Left ventricle myocardium inferior (tissue), 1 donor: ENCODE measurements around the gene APOBEC3A. TPM values are rescaled to one million over a fixed set of nuclear protein-coding genes. Genes with fewer than 3 reads are reported as not detected.

Experiments
- DNase-seq: peaks from one replicate; pipeline ENCODE4 v3.0.0-alpha.2; 2020
- H3K27ac ChIP-seq: fragments of 200-600 bp; replicated peaks from 2 replicates; pipeline ENCODE4 v1.8.0; 2021
- H3K27me3 ChIP-seq: fragments of 200-600 bp; 2 replicates; pipeline ENCODE4 v1.8.0; 2021; ENCODE audit warnings: low read depth
- H3K36me3 ChIP-seq: fragments of 200-600 bp; 2 replicates; pipeline ENCODE4 v1.8.0; 2021
- H3K4me1 ChIP-seq: fragments of 200-600 bp; 2 replicates; pipeline ENCODE4 v1.8.0; 2021
- H3K4me3 ChIP-seq: fragments of 200-600 bp; 2 replicates; pipeline ENCODE4 v1.8.0; 2021; ENCODE audit warnings: mild to moderate bottlenecking, moderate library complexity
- H3K9me3 ChIP-seq: fragments of 200-600 bp; replicated peaks from 2 replicates; pipeline ENCODE4 v1.8.0; 2021
- intact Hi-C: fragments of 100-400 bp; cut with micrococcal nuclease; formaldehyde crosslinking; loops from one replicate; pipeline ENCODE4 v1.11.0; 2022
- total RNA-seq: library from RNA; stranded (reverse); fragmentation: NEBNext Ultra II Directional; extraction: Animal tissue kit (Norgen Biotek cat#: 25700); gene quantifications from one replicate; pipeline ENCODE4 v1.2.1, GENCODE V29; 2021
- TF ChIP-seq, protein P1 (sequence below): fragments of 200-600 bp; IDR thresholded peaks from 2 replicates; pipeline ENCODE4 v1.8.0; 2021; ENCODE audit warnings: antibody characterized with exemption, mild to moderate bottlenecking, borderline replicate concordance
- donor health status: DM: no; HTN: yes; CAD: no; lungs with severe emphysema.

The APOBEC3A gene
- total RNA-seq, 1 donor from 2014 or later: 0.41 TPM

DNA sequence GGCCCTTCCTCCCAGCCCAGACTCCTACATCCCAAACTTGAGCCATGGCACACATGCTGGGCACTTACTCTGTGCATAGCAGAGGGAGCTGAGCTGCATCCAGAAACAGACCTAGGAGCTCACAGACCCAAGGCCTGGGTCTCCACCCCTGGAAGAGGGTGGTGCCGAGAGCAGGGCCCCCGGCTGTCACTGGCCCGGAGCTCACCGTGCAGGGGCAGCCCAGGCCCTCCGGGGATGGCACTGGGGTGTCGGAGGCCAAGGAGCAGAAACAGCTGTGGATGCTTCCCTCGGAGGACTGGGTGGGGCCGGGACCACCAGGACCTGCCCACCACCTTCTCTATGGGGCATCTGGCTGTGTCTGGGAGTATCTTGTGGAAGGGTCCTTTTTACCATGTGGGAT, 4.3 kb upstream of the APOBEC3A start:
- H3K4me1 ChIP-seq: peaks cover 8% of the 10 kb centered on the region
- no peaks in the 10 kb centered on the region for H3K36me3 ChIP-seq
- no peak overlapping the region for H3K4me3 ChIP-seq
- peaks cover 18% of the 10 kb centered on the region for H3K27me3 ChIP-seq
- H3K9me3 ChIP-seq: no peaks in the 10 kb centered on the region
- TF ChIP-seq, protein P1, sequence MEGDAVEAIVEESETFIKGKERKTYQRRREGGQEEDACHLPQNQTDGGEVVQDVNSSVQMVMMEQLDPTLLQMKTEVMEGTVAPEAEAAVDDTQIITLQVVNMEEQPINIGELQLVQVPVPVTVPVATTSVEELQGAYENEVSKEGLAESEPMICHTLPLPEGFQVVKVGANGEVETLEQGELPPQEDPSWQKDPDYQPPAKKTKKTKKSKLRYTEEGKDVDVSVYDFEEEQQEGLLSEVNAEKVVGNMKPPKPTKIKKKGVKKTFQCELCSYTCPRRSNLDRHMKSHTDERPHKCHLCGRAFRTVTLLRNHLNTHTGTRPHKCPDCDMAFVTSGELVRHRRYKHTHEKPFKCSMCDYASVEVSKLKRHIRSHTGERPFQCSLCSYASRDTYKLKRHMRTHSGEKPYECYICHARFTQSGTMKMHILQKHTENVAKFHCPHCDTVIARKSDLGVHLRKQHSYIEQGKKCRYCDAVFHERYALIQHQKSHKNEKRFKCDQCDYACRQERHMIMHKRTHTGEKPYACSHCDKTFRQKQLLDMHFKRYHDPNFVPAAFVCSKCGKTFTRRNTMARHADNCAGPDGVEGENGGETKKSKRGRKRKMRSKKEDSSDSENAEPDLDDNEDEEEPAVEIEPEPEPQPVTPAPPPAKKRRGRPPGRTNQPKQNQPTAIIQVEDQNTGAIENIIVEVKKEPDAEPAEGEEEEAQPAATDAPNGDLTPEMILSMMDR: no peak
- DNase-seq: no peak
- H3K27ac ChIP-seq: no peak overlapping the region
- intact Hi-C loops: no loop called here

DNA sequence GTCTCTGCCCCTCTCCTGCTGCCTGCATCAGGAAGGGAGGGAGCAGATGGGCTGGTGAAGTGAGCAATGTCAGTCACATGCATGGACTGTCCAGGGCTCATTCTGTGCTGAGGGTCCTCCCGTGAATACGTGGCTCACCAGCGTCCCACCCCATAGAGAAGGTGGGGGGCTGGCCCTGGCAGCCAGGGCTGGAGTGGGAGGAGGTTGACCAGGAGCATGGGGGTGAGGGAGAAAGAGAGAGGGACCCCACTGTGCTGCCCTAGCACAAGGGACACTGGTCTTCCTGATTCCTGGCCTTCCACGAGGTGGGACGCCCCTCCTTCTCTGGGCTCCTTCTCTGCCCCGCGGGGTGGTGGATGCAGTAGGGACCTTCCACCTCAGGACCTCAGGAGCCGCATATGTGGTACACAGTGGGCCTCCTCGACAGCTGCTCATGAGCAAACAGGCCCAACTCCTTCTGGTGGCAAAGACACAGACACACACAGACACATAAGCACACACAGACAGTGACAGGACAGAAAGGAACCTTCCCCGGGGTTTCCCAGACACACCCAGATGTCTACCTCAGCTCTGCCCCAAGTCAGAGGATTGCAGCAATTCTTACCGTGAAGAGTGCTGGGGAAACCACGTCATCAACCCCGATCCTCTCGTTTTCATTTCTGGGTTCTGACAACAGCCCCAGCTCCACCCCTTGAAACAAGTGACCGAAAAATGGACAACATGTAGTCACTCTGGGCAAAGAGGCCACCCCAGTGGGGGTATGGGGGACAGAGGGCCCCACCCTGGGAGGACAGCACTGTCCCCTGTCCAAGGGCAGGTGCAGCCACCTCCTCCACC, 3.6 kb upstream of the APOBEC3A start:
- no peaks in the 10 kb centered on the region for H3K9me3 ChIP-seq
- no peak overlapping the region for H3K27ac ChIP-seq
- H3K4me3 ChIP-seq: no peak overlapping the region
- H3K4me1 ChIP-seq: peaks cover 8% of the 10 kb centered on the region
- DNase-seq: no peak
- TF ChIP-seq, protein P1: no peak
- no peaks in the 10 kb centered on the region for H3K36me3 ChIP-seq
- H3K27me3 ChIP-seq: peaks cover 14% of the 10 kb centered on the region
- intact Hi-C loops: no loop called here

- H3K27ac ChIP-seq: no peak overlapping the region
- no peak for DNase-seq
- no peaks in the 10 kb centered on the region for H3K36me3 ChIP-seq
- no peaks in the 10 kb centered on the region for H3K9me3 ChIP-seq
- H3K27me3 ChIP-seq: peaks cover 10% of the 10 kb centered on the region
- H3K4me3 ChIP-seq: no peak overlapping the region
- intact Hi-C loops: no loop called here
- peaks cover 8% of the 10 kb centered on the region for H3K4me1 ChIP-seq
- TF ChIP-seq, protein P1: no peak
Observed at GRCh38 chr22:38954414-38955043, 2.9 kb upstream of the APOBEC3A start.

- TF ChIP-seq, protein P1: no peak
- intact Hi-C loops: no loop called here
- peaks cover 8% of the 10 kb centered on the region for H3K4me1 ChIP-seq
- no peak overlapping the region for H3K27ac ChIP-seq
- no peaks in the 10 kb centered on the region for H3K36me3 ChIP-seq
- H3K27me3 ChIP-seq: peaks cover 10% of the 10 kb centered on the region
- H3K4me3 ChIP-seq: no peak overlapping the region
- no peaks in the 10 kb centered on the region for H3K9me3 ChIP-seq
- DNase-seq: no peak
Observed at GRCh38 chr22:38955250-38955905, 2.0 kb upstream of the APOBEC3A start.

DNA sequence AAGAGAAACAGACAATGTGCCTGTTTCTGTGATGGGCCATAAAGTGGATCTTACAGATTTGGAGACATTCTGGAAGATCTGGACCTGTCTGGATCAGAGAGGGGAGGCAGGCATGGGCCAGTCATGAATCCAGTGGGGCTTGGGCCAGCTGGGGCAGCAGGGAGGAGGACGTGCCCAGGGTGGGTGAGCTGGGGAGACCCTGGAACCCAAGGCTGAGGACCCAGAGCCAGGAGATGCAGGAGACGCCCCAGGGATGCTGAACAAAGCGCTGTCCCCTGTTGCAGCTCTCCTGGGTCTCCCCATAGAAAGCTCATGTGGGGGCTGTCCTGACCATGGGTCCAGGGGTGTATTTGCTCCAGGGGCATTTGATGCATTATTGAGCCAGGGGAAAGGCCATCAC, 1.5 kb upstream of the APOBEC3A start:
- H3K27ac ChIP-seq: no peak overlapping the region
- H3K9me3 ChIP-seq: no peaks in the 10 kb centered on the region
- no peak for DNase-seq
- no peak overlapping the region for H3K4me3 ChIP-seq
- H3K4me1 ChIP-seq: peaks cover 8% of the 10 kb centered on the region
- intact Hi-C loops: no loop called here
- TF ChIP-seq, protein P1: no peak
- no peaks in the 10 kb centered on the region for H3K36me3 ChIP-seq
- H3K27me3 ChIP-seq: peaks cover 10% of the 10 kb centered on the region
